Liver (tissue), 9 donors: ENCODE results near the gene NTPCR. TPM values are rescaled to one million over a fixed set of nuclear protein-coding genes. Genes with fewer than 3 reads are reported as not detected.

Experiments used
- DNase-seq: peaks from one replicate; pipeline ENCODE4 v3.0.0-alpha.2; 2017; ENCODE audit warnings: low spot score
- H3K27ac ChIP-seq, 2 donors: one replicate each; pipeline ENCODE4 v1.7.0; 2013; ENCODE audit warnings: inconsistent platforms in 2 of 2, low read length in 2 of 2, control low read depth in 1 of 2, low read depth in 1 of 2, mild to moderate bottlenecking in 1 of 2
- H3K27me3 ChIP-seq, 4 donors: one replicate each; pipeline versions ENCODE4 v1.6.1 to v1.7.0; 2013; ENCODE audit warnings: low read length in 3 of 4, inconsistent platforms in 1 of 4, mild to moderate bottlenecking in 1 of 4, moderate library complexity in 1 of 4; ENCODE audit not compliant: control insufficient read depth in 4 of 4, insufficient read depth in 4 of 4
- H3K36me3 ChIP-seq, 4 donors: one replicate each; pipeline versions ENCODE4 v1.6.1 to v1.7.0; 2013; ENCODE audit warnings: low read length in 3 of 4, mild to moderate bottlenecking in 3 of 4, low read depth in 1 of 4, moderate library complexity in 1 of 4; ENCODE audit not compliant: control insufficient read depth in 4 of 4, insufficient read depth in 3 of 4
- H3K4me1 ChIP-seq, 4 donors: one replicate each; pipeline versions ENCODE4 v1.6.1 to v1.7.0; 2013; ENCODE audit warnings: low read length in 3 of 4, mild to moderate bottlenecking in 3 of 4, moderate library complexity in 1 of 4; ENCODE audit not compliant: control insufficient read depth in 4 of 4, insufficient read depth in 4 of 4
- H3K4me3 ChIP-seq, 3 donors: one replicate each; pipeline versions ENCODE4 v1.6.1 to v1.7.0; 2013; ENCODE audit warnings: low read length in 3 of 3, control low read depth in 1 of 3, low read depth in 1 of 3, mild to moderate bottlenecking in 1 of 3
- H3K9ac ChIP-seq, 2 donors: one replicate each; pipeline ENCODE4 v1.7.0; 2013; ENCODE audit warnings: low read length in 2 of 2, mild to moderate bottlenecking in 2 of 2, moderate library complexity in 2 of 2, control low read depth in 1 of 2, low read depth in 1 of 2
- H3K9me3 ChIP-seq, 4 donors: one replicate each; pipeline versions ENCODE4 v1.6.1 to v1.7.0; 2013; ENCODE audit warnings: low read length in 3 of 4; ENCODE audit not compliant: control insufficient read depth in 4 of 4
- FOXA1 ChIP-seq: IDR thresholded peaks from 2 replicates; pipeline ENCODE4 v1.6.1; 2016; ENCODE audit warnings: antibody characterized with exemption
- FOXA2 ChIP-seq: IDR thresholded peaks from 2 replicates; pipeline ENCODE4 v1.6.1; 2016; ENCODE audit warnings: antibody characterized with exemption
- GABPA ChIP-seq, 2 donors: IDR thresholded peaks in 1 of 2; conservative IDR thresholded peaks in 1 of 2; 2 replicates each; pipeline ENCODE4 v1.6.1; 2016; ENCODE audit warnings: antibody characterized with exemption in 2 of 2, mild to moderate bottlenecking in 1 of 2, moderate library complexity in 1 of 2
- HNF4A ChIP-seq, 2 donors: conservative IDR thresholded peaks; 2 replicates each; pipeline ENCODE4 v1.6.1; 2016; ENCODE audit warnings: antibody characterized with exemption in 2 of 2, mild to moderate bottlenecking in 2 of 2
- HNF4G ChIP-seq: IDR thresholded peaks from 2 replicates; pipeline ENCODE4 v1.6.1; 2016; ENCODE audit warnings: antibody characterized with exemption
- JUND ChIP-seq, 2 donors: IDR thresholded peaks; 2 replicates each; pipeline ENCODE4 v1.6.1; 2016; ENCODE audit warnings: antibody characterized with exemption in 2 of 2
- RAD21 ChIP-seq, 2 donors: IDR thresholded peaks; 2 replicates each; pipeline ENCODE4 v1.6.1; 2016; ENCODE audit warnings: antibody characterized with exemption in 2 of 2, mild to moderate bottlenecking in 2 of 2
- REST ChIP-seq: IDR thresholded peaks from 2 replicates; pipeline ENCODE4 v1.6.1; 2016; ENCODE audit warnings: antibody characterized with exemption, mild to moderate bottlenecking
- RXRA ChIP-seq, 2 donors: IDR thresholded peaks; 2 replicates each; pipeline ENCODE4 v1.6.1; 2017 to 2018; ENCODE audit warnings: antibody characterized with exemption in 2 of 2, mild to moderate bottlenecking in 1 of 2
- SP1 ChIP-seq: IDR thresholded peaks from 2 replicates; pipeline ENCODE4 v1.6.1; 2018; ENCODE audit warnings: antibody characterized with exemption, mild to moderate bottlenecking
- TAF1 ChIP-seq: conservative IDR thresholded peaks from 2 replicates; pipeline ENCODE4 v1.6.1; 2016; ENCODE audit warnings: antibody characterized with exemption, mild to moderate bottlenecking
- ZBTB33 ChIP-seq: IDR thresholded peaks from 2 replicates; pipeline ENCODE4 v1.6.1; 2016; ENCODE audit warnings: antibody characterized with exemption
- WGBS: extraction: QIAGEN DNeasy Blood & Tissue Kit; methylation state at CpG from one replicate; pipeline ENCODE4 v1.1.7; 2013; 5-methylcytosine and 5-hydroxymethylcytosine counted together
- polyA plus RNA-seq, 2 donors: library from polyadenylated mRNA; stranded (reverse) in 1 of 2; unstranded in 1 of 2; fragments of 200-250 nt in 1 of 2; fragments of >200 nt in 1 of 2; fragmentation: Nextera tagmentation in 1 of 2; extraction: Ambion mirVana in 1 of 2; gene quantifications; one replicate each; pipeline versions ENCODE4 v1.2.1 to v1.2.3, GENCODE V29; 2013 to 2015
- total RNA-seq, 2 donors: library from RNA; depleted of rRNA; stranded (reverse); fragments of >200 nt; gene quantifications; one replicate each; pipeline ENCODE4 v1.2.3, GENCODE V29; 2014
- TF ChIP-seq, protein P1 (sequence below): IDR thresholded peaks from 2 replicates; pipeline ENCODE4 v1.6.1; 2016; ENCODE audit warnings: antibody characterized with exemption
- TF ChIP-seq, protein P2 (sequence below): IDR thresholded peaks from 2 replicates; pipeline ENCODE4 v1.6.1; 2016; ENCODE audit warnings: antibody characterized with exemption
- TF ChIP-seq, protein P3 (sequence below): fragments of 150-350 bp; IDR thresholded peaks from 2 replicates; pipeline ENCODE4 v1.5.1; 2017; ENCODE audit warnings: improper control_type of control experiment, low read depth, low read length; ENCODE audit not compliant: missing input control
- donor health status: healthy.
- donor health status: healthy.
- donor health status: healthy.
- donor health status: healthy.
- donor health status: healthy.

Gene NTPCR
- total and polyA plus RNA-seq, 4 donors = 7.2 to 37.2 (median 19.2) TPM

DNA sequence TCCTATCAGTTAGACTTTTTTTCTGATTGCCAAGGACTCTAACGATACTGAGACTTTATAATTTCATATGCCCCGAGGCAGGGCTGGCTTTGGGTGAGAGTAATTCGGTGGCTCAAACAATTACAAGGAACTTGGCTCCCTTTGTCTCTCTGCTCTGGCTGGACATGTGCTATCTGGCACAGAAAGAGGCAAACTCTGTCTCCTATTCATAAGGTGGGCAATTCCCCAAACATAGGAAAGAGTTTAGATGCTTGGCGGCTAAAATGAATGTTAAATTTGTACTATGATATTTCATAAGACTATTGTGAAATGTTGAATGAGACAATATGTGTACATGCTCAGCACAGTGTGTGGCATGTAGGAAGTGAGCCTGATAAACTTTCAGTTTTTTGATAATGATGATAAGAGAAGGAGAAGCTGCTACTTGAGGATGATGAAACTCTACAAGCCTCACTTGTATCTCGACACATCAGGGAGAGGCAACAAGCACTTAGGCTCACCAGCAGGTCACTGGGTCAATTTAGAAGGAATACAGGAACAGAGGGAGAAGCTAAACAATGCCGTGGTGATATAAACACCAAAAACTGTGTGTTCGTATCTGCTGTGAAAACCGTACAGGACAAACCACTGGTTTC is 12.6 kb upstream of the NTPCR start:
- WGBS = 71% methylated on average over 8 of the region's 8 CpGs
- H3K4me1 ChIP-seq = no peaks in the 10 kb centered on the region
- H3K27me3 ChIP-seq = no peaks in the 10 kb centered on the region
- H3K4me3 ChIP-seq = no peak overlapping the region
- DNase-seq = no peak
- H3K27ac ChIP-seq = no peak overlapping the region
- no peaks in the 10 kb centered on the region for H3K36me3 ChIP-seq
- H3K9ac ChIP-seq = no peak overlapping the region
- peaks cover 0 to 4% (median 2%) of the 10 kb centered on the region in 4 donors for H3K9me3 ChIP-seq
- TF ChIP-seq, protein P1, sequence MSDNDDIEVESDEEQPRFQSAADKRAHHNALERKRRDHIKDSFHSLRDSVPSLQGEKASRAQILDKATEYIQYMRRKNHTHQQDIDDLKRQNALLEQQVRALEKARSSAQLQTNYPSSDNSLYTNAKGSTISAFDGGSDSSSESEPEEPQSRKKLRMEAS = no peak
- TF ChIP-seq REST = no peak
- no peak for TF ChIP-seq SP1

DNA sequence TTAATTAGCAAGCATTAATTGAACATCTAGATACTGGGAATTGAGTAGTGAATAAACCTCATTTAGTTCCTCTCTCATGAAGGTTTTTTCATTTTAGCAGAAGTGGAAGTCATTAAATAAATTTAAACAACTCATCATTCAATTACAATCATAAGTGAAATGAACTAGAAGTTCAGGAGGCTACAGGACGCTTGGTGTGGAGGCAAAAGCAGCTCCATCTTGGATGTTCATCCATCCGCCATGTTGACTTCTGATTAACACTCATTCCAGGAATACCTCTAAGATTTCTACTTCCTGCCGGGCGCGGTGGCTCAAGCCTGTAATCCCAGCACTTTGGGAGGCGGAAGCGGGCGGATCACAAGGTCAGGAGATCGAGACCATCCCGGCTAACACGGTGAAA is 11.5 kb upstream of the NTPCR start:
- H3K4me1 ChIP-seq = no peaks in the 10 kb centered on the region
- no peaks in the 10 kb centered on the region for H3K36me3 ChIP-seq
- no peak for TF ChIP-seq RAD21 (IDR thresholded peaks at IDR 0.05)
- no peak for TF ChIP-seq HNF4G
- no peak for TF ChIP-seq JUND (IDR thresholded peaks at IDR 0.05)
- no peak overlapping the region for H3K9ac ChIP-seq
- no peak overlapping the region for H3K4me3 ChIP-seq
- H3K27me3 ChIP-seq = no peaks in the 10 kb centered on the region
- no peak for DNase-seq
- 97% methylated on average over 11 of the region's 11 CpGs for WGBS
- peaks cover 0 to 4% (median 2%) of the 10 kb centered on the region in 4 donors for H3K9me3 ChIP-seq
- H3K27ac ChIP-seq = no peak overlapping the region

GRCh38 chr1:232939748-232940147 is 10.7 kb upstream of the NTPCR start:
- Histone ChIP-seq H3K36me3 (no peaks in the 10 kb centered on the region), H3K4me3 (no peak overlapping the region), H3K27me3 (no peaks in the 10 kb centered on the region), H3K27ac (no peak overlapping the region), H3K4me1 (no peaks in the 10 kb centered on the region), H3K9me3 (peaks cover 0 to 4% (median 2%) of the 10 kb centered on the region in 4 donors), H3K9ac (no peak overlapping the region)
- TF ChIP-seq REST (no peak), RXRA (IDR thresholded peaks at IDR 0.05) (no peak), FOXA1 (no peak), HNF4A (conservative IDR thresholded peaks at IDR 0.05) (no peak), GABPA (IDR thresholded peaks at IDR 0.05 in 1 of 2, conservative IDR thresholded peaks at IDR 0.05 in 1 of 2) (no peak), TAF1 (no peak), FOXA2 (no peak), JUND (IDR thresholded peaks at IDR 0.05) (no peak), ZBTB33 (no peak)
- TF ChIP-seq, protein P2, sequence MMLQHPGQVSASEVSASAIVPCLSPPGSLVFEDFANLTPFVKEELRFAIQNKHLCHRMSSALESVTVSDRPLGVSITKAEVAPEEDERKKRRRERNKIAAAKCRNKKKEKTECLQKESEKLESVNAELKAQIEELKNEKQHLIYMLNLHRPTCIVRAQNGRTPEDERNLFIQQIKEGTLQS = no peak
- TF ChIP-seq, protein P1 = no peak
- TF ChIP-seq, protein P3, sequence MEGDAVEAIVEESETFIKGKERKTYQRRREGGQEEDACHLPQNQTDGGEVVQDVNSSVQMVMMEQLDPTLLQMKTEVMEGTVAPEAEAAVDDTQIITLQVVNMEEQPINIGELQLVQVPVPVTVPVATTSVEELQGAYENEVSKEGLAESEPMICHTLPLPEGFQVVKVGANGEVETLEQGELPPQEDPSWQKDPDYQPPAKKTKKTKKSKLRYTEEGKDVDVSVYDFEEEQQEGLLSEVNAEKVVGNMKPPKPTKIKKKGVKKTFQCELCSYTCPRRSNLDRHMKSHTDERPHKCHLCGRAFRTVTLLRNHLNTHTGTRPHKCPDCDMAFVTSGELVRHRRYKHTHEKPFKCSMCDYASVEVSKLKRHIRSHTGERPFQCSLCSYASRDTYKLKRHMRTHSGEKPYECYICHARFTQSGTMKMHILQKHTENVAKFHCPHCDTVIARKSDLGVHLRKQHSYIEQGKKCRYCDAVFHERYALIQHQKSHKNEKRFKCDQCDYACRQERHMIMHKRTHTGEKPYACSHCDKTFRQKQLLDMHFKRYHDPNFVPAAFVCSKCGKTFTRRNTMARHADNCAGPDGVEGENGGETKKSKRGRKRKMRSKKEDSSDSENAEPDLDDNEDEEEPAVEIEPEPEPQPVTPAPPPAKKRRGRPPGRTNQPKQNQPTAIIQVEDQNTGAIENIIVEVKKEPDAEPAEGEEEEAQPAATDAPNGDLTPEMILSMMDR = no peak
- WGBS = 86% methylated on average over 2 of the region's 2 CpGs
- no peak for DNase-seq
